Kidney tubule cell (primary cell): Measurements from ENCODE around the gene ZNF366.
A peak's percentile ranks its signal among the peaks of the same experiment; 100 is the strongest.

ENCODE experiments used
- DNase-seq: peaks from one replicate; pipeline ENCODE4 v3.0.0-alpha.2; 2018; ENCODE audit warnings: low spot score

Gene ZNF366

GRCh38 chr5:72519111-72519510 is 11.9 kb upstream of the ZNF366 start:
- no peak for DNase-seq

GRCh38 chr5:72518001-72518683 is 10.9 kb upstream of the ZNF366 start:
- DNase-seq: no peak

- DNase-seq: no peak
Observed at GRCh38 chr5:72516916-72517315, 9.7 kb upstream of the ZNF366 start.

- DNase-seq: no peak
Observed at GRCh38 chr5:72515211-72515610, 8.0 kb upstream of the ZNF366 start.

GRCh38 chr5:72512593-72512860 is 5.3 kb upstream of the ZNF366 start:
- DNase-seq: no peak

- peak; percentile 38 for DNase-seq
Observed at GRCh38 chr5:72511774-72512592, 4.8 kb upstream of the ZNF366 start.

GRCh38 chr5:72511366-72511765 is 4.2 kb upstream of the ZNF366 start:
- peak; percentile 58 for DNase-seq

- DNase-seq: peak; percentile 49
Observed at GRCh38 chr5:72510610-72511181, 3.5 kb upstream of the ZNF366 start.

- no peak for DNase-seq
Observed at GRCh38 chr5:72509401-72509800, 2.2 kb upstream of the ZNF366 start.

GRCh38 chr5:72508241-72509170 is 1.3 kb upstream of the ZNF366 start:
- DNase-seq: peak; percentile 11

GRCh38 chr5:72507907-72508238 is 663 bp upstream of the ZNF366 start:
- DNase-seq: no peak

GRCh38 chr5:72506158-72506549 is 1.1 kb downstream of the ZNF366 start:
- DNase-seq: no peak

- no peak for DNase-seq
Observed at GRCh38 chr5:72505539-72506157, 1.6 kb downstream of the ZNF366 start.

- DNase-seq: no peak
Observed at GRCh38 chr5:72505016-72505415, 2.2 kb downstream of the ZNF366 start.

GRCh38 chr5:72503888-72504491 is 3.2 kb downstream of the ZNF366 start:
- peak; percentile 46 for DNase-seq

GRCh38 chr5:72501488-72501887 is 5.7 kb downstream of the ZNF366 start:
- DNase-seq: no peak

GRCh38 chr5:72499730-72500129 is 7.5 kb downstream of the ZNF366 start:
- no peak for DNase-seq

GRCh38 chr5:72499090-72499489 is 8.1 kb downstream of the ZNF366 start:
- DNase-seq: no peak

GRCh38 chr5:72498284-72498683 is 8.9 kb downstream of the ZNF366 start:
- DNase-seq: peak; percentile 10

GRCh38 chr5:72497823-72498222 is 9.4 kb downstream of the ZNF366 start:
- no peak for DNase-seq

- DNase-seq: no peak
Observed at GRCh38 chr5:72495410-72495809, 11.8 kb downstream of the ZNF366 start.
